Fibroblast of the aortic adventitia (primary cell): Measurements from ENCODE around the gene DCK. TPM values are rescaled to one million over a fixed set of nuclear protein-coding genes. Genes with fewer than 3 reads are reported as not detected.
"Not testable (repeated sequence)": the region's sequence is repeated elsewhere in the genome, so short reads cannot be mapped to it uniquely, and the experiment has no call there.

ENCODE experiments used
- DNase-seq: peaks from one replicate; pipeline ENCODE4 v3.0.0-alpha.2; 2010; ENCODE audit warnings: low read depth
- H3K4me3 ChIP-seq: 2 replicates; pipeline ENCODE4 v1.5.1; 2011; ENCODE audit warnings: low read depth, mild to moderate bottlenecking, control low read depth, low read length, moderate library complexity
- total RNA-seq: library from RNA; depleted of rRNA; stranded (reverse); fragments of >200 nt; gene quantifications from 2 replicates; pipeline ENCODE4 v1.2.3, GENCODE V29; 2012; ENCODE audit warnings: low replicate concordance
- TF ChIP-seq, protein P1 (sequence below): IDR thresholded peaks from 2 replicates; pipeline ENCODE4 v1.5.1; 2011; ENCODE audit warnings: mild to moderate bottlenecking, low read length, control low read depth, inconsistent platforms; ENCODE audit not compliant: insufficient read depth

DCK gene
- total RNA-seq, 1 donor = 35.2 TPM

- TF ChIP-seq, protein P1, sequence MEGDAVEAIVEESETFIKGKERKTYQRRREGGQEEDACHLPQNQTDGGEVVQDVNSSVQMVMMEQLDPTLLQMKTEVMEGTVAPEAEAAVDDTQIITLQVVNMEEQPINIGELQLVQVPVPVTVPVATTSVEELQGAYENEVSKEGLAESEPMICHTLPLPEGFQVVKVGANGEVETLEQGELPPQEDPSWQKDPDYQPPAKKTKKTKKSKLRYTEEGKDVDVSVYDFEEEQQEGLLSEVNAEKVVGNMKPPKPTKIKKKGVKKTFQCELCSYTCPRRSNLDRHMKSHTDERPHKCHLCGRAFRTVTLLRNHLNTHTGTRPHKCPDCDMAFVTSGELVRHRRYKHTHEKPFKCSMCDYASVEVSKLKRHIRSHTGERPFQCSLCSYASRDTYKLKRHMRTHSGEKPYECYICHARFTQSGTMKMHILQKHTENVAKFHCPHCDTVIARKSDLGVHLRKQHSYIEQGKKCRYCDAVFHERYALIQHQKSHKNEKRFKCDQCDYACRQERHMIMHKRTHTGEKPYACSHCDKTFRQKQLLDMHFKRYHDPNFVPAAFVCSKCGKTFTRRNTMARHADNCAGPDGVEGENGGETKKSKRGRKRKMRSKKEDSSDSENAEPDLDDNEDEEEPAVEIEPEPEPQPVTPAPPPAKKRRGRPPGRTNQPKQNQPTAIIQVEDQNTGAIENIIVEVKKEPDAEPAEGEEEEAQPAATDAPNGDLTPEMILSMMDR = no peak
- no peak overlapping the region for H3K4me3 ChIP-seq
- no peak for DNase-seq
Observed at GRCh38 chr4:70997546-70997945, 4.1 kb downstream of the DCK start.

DNA sequence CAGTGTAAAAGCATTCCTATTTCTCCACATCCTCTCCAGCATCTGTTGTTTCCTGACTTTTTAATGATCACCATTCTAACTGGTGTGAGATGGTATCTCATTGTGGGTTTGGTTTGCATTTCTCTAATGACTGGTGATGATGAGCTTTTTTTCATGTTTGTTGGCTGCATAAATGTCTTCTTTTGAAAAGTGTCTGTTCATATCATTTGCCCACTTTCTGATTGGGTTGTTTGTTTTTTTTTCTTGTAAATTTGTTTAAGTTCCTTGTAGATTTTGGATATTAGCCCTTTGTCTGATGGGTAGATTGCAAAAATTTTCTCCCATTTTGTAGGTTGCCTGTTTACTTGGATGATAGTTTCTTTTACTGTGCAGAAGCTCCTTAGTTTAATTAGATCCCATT, 6.2 kb downstream of the DCK start:
- not testable (repeated sequence) for DNase-seq

GRCh38 chr4:71001363-71001762, 7.9 kb downstream of the DCK start:
- not testable (repeated sequence) for DNase-seq, H3K4me3 ChIP-seq

More for the DNA sequence above, 6.2 kb downstream of the DCK start:
- H3K4me3 ChIP-seq = not testable (repeated sequence)

DNA sequence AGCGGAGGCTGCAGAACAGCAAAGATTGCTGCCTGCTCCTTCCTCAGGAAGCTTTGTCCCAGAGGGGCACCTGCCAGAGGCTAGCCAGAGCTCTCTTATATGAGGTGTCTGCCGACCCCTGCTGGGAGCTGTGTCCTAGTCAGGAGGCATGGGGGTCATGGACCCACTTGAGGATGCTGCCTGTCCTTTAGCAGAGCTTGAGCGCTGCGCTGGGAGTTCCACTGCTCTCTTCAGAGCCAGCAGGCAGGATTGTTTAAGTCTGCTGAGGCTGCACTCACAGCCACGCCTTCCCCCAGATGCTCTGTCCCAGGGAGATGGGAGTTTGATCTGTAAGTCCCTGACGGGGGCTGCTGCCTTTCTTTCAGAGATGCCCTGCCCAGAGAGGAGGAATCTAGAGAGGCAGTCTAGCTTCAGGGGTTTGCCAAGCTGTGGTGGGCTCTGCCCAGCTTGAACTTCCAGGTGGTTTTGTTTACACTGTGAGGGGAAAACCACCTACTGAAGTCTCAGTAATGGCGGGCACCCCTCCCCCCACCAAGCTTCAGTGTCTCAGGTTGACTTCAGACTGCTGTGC, 10.9 kb downstream of the DCK start:
- DNase-seq = no peak
- H3K4me3 ChIP-seq = no peak overlapping the region
- TF ChIP-seq, protein P1 = no peak

- not testable (repeated sequence) for H3K4me3 ChIP-seq, DNase-seq
Observed at GRCh38 chr4:71005025-71005424, 11.6 kb downstream of the DCK start.

GRCh38 chr4:71006203-71006907, 12.9 kb downstream of the DCK start:
- H3K4me3 ChIP-seq = no peak overlapping the region
- no peak for DNase-seq
- TF ChIP-seq, protein P1 = no peak

DNA sequence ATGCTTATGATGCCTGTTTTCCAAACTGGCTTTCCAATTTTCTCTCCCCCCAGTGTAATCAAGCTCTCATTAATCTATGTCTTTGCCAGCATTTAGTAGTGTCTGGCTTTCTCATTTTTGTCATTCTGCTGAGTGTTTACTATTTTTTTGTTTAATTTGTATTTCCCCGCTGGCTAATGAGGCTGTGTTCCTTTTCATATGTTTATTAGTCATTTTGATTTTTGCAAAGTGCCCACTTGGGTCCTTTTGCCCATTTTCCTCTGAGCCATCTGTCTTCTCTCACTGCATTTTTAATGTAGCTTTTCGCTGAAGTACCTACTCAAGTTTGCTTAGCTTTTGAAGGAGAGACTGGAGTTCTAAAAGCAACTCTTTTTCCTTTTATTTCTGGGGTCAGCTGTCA, 14.7 kb downstream of the DCK start:
- no peak for DNase-seq
- H3K4me3 ChIP-seq = no peak overlapping the region
- TF ChIP-seq, protein P1 = no peak

- TF ChIP-seq, protein P1 = no peak
- peak; percentile 22 for DNase-seq
- no peak overlapping the region for H3K4me3 ChIP-seq
Observed at GRCh38 chr4:71009086-71009485, 15.6 kb downstream of the DCK start.
